Femur (tissue), 1 donor: ENCODE measurements around the gene PRKCH.

Source experiments
- DNase-seq: peaks from one replicate; pipeline ENCODE4 v3.0.0-alpha.2; 2017

The PRKCH gene

GRCh38 chr14:61477712-61478462 is 156.5 kb downstream of the PRKCH start:
- no peak for DNase-seq

- DNase-seq = no peak
Measured at GRCh38 chr14:61478971-61479473, 157.6 kb downstream of the PRKCH start.

GRCh38 chr14:61479746-61480502 is 158.5 kb downstream of the PRKCH start:
- no peak for DNase-seq

DNA sequence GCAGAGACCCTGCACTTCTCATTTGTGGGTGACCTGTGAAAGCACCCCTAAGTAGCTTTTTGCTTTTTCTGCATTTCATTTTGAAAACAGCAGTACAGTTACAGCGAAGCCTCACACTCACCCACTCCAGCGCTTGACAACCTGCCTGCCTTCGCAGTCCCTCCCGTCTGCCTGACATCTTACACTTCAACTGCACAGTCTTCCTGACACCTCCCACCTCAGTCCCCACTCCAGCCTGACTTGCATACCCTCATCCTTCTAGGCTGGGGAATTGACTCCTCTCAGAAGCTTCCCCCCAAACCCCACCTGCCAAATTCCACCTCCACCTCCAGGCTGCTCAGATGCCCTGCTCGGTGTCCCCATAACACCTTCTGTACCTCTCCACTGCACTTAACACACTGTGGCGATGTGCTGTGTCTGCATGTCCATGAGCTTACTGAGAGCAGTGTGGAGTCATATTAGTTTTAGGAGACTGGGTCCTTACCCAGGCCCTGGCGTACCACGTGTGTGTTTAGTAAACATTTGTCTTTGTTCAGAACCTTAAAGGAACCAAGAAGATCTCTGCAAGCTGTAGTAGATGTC is 159.4 kb downstream of the PRKCH start:
- no peak for DNase-seq

DNA sequence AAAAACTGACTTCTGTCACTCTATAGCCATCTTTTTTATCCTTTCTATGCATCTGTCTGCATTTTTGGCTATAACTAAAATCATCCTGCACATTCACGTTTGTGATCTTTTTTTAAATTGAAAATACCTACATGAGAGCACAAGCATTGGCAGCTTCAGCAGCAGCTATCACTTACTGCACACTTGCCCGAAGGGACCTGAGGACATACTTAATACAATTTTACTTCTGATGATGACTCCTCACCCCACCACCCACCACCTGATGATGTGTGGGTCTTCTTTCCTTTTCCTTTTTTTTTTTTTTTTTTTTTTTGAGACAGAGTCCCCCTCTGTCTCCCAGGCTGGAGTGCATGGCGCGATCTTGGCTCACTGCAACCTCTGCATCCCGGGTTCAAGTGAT is 160.3 kb downstream of the PRKCH start:
- DNase-seq = no peak

- no peak for DNase-seq
Measured at GRCh38 chr14:61482348-61483206, 161.2 kb downstream of the PRKCH start.

GRCh38 chr14:61483476-61483875 is 162.1 kb downstream of the PRKCH start:
- DNase-seq = no peak

GRCh38 chr14:61484031-61484430 is 162.7 kb downstream of the PRKCH start:
- DNase-seq = no peak

DNA sequence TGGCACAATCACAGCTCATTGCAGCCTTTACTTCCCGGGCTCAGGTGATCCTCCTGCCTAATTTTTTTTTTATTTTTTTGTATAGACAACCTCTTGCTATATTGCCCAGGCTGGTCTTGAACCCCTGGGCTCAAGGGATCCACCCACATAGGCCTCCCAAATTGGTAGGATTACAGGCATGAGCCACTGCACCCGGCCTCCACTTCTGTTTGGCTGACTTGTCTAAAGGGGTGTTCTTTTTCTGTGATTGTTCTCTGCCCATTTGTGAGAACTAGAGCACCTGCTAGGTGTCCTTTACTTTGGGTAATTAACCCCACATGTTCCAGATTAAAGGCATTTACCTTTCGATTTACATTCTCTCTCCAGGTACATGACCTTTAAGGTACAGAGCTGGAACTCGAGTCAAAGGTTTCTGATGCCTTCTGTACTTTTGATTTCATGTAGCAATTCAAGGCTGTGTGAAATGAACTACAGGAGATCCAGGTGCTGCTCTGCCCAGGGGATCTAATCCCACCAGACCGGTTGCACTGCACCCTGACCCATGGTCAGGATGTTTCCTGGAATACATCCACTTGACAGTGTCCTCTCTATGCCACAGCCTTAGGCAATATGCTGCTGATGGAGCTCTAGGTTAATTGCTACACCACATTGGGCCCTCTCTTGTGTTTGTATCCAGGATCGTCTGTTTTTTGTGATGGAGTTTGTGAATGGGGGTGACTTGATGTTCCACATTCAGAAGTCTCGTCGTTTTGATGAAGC is 163.6 kb downstream of the PRKCH start:
- no peak for DNase-seq

DNA sequence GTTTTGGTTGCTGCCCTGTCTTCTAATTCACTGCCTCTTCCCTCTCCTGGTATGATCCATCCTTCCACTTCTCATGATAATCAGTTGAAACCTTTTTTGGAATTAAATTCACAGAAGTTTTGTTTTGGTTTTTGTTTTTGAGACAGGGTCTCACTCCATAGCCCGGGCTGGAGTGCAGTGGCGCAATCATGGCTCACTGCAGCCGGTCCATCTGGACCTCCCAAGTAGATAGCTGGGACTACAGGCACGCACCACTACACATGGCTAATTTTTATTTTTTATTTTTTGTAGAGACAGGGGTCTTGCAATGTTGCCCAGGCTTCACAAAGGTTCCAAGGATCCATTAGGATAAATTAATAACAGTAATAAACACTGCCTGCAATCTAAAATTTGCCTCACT is 164.3 kb downstream of the PRKCH start:
- DNase-seq = no peak

GRCh38 chr14:61486930-61487495 is 165.6 kb downstream of the PRKCH start:
- no peak for DNase-seq

GRCh38 chr14:61488417-61489401 is 167.3 kb downstream of the PRKCH start:
- no peak for DNase-seq

DNA sequence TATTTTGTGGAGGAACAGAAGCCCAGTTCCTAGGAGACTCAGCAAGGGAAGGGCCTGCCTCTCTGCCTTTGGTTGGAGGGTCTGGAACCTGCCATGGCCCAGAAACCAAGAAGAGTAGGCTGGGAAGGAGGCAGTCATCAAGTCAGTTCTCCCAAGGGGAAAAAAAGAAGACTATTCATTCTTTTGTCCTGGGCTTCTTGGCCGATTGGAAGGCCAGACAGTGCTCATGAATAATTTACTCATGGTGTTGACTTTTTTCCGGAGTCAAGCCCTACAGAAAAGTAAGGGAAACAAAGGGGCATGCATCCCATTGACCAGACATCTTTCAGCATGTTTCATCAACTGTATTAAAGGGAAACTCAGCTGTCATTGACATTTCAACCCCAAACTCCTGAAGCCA is 168.1 kb downstream of the PRKCH start:
- no peak for DNase-seq

DNA sequence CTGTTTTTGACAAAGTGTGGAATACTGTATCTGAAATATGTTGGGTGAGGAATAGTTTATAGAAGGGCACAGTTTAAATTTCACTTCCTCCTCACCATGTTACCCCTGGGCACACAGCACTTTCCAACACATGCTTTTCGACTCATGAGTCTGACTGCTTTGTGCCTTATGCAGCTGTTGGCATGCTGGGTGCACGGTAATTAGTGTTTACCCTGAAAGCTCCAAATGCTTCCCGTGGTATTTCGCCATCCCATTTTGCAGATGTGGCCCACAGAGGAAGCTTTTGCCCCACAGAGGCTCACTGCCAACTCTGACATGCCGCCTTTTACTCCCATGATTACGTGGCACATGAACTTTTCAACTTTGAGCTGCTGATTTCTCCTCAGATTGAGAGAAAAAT is 168.6 kb downstream of the PRKCH start:
- DNase-seq = no peak

DNA sequence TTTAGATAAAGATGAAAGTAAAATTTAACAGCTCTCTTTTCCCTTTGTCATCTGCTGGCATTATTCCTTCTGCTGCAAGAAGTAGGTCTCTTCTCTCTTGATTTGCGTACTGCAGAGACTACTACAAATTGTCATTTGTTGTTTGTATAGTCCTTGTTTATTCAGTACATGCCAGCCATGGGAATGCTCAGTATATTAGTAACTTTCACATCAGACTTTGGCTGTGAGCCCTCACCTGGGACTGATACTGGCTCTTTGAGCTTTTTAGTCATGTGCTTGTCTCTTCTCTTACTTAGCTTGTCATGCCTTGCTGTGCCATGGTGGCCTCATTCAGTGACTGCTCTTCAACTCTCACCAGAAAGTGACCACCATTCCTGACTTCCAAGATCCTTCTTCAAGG is 169.8 kb downstream of the PRKCH start:
- no peak for DNase-seq

- no peak for DNase-seq
Measured at GRCh38 chr14:61491876-61492434, 170.6 kb downstream of the PRKCH start.

- no peak for DNase-seq
Measured at GRCh38 chr14:61492474-61492873, 171.1 kb downstream of the PRKCH start.

- DNase-seq = peak; percentile 65
Measured at GRCh38 chr14:61493239-61493638, 171.9 kb downstream of the PRKCH start.

DNA sequence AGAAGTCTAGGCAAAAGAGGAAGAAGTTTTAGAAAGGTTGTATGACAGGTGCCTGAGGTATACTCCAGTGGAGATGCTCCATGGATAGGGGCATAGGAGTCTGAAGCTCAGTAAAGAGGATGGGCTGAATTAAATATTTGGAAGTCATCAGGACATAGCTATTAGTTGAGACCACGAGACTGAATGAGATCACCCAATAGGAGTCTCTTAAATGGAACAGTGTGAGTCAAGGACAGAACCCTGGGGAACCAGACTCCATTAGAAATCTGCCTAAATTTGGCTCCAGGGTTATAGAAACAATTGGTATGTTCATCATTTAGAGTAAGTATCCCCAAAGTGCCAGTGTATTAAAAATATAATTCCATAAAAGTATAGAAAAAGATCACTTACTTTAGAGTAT is 172.6 kb downstream of the PRKCH start:
- no peak for DNase-seq

- no peak for DNase-seq
Measured at GRCh38 chr14:61495809-61496208, 174.4 kb downstream of the PRKCH start.
